IMR-90 (cell line): Measurements from ENCODE around the gene STK17A. TPM values are rescaled to one million over a fixed set of nuclear protein-coding genes. Genes with fewer than 3 reads are reported as not detected.

Experiments used
- ATAC-seq: fragments of 200-7000 bp; cut with Tn5 transposase; 2 replicates; pipeline ENCODE4 v1.9.1; 2020; ENCODE audit warnings: low read depth, mild to moderate bottlenecking, moderate library complexity
- BruUV-seq: library from RNA; stranded (reverse); fragments of 400-500 nt; replicated peaks from 2 replicates; lab custom pipeline; 2021; lab: Mats Ljungman, UMichigan
- CTCF ChIA-PET: fragments of 300-600 bp; formaldehyde crosslinking; extraction: SDS; loops from one replicate; lab custom pipeline; 2021; ENCODE audit warnings: antibody characterized with exemption; lab: Yijun Ruan, JAX
- POLR2A ChIA-PET: fragments of 300-600 bp; sonication (Branson Sonifier 250); formaldehyde crosslinking; loops from one replicate; lab custom pipeline; 2022; ENCODE audit warnings: antibody characterized with exemption; ENCODE audit not compliant: unreplicated experiment; lab: Charles Lee
- DNase-seq: peaks from one replicate; pipeline ENCODE4 v3.0.0; 2013
- H2AFZ ChIP-seq: replicated peaks from 2 replicates; pipeline ENCODE3; 2013; ENCODE audit warnings: low read length, mild to moderate bottlenecking; ENCODE audit not compliant: poor library complexity
- H2AK5ac ChIP-seq: 2 replicates; pipeline ENCODE4 v1.6.1; 2013; ENCODE audit warnings: low read depth, low read length, inconsistent platforms
- H2AK9ac ChIP-seq: replicated peaks from 2 replicates; pipeline ENCODE3; 2013; ENCODE audit warnings: mild to moderate bottlenecking, low read depth, low read length, moderate library complexity; ENCODE audit not compliant: poor library complexity
- H2BK120ac ChIP-seq: 2 replicates; pipeline ENCODE4 v1.6.1; 2013; ENCODE audit warnings: low read depth, low read length, inconsistent platforms
- H2BK15ac ChIP-seq: 3 replicates; pipeline ENCODE4 v1.6.1; 2013; ENCODE audit warnings: low read depth, low read length, inconsistent platforms
- H2BK20ac ChIP-seq: 2 replicates; pipeline ENCODE4 v1.6.1; 2013; ENCODE audit warnings: low read depth, mild to moderate bottlenecking, inconsistent platforms, low read length, moderate library complexity
- H2BK5ac ChIP-seq: 2 replicates; pipeline ENCODE4 v1.6.1; 2013; ENCODE audit warnings: mild to moderate bottlenecking, low read depth, low read length, inconsistent platforms; ENCODE audit not compliant: poor library complexity, severe bottlenecking
- H3K14ac ChIP-seq: replicated peaks from 2 replicates; pipeline ENCODE4 v1.6.1; 2013; ENCODE audit warnings: low read depth, low read length, inconsistent platforms
- H3K18ac ChIP-seq: 2 replicates; pipeline ENCODE4 v1.6.1; 2013; ENCODE audit warnings: low read depth, low read length, control low read depth
- H3K23ac ChIP-seq: 2 replicates; pipeline ENCODE4 v1.6.1; 2013; ENCODE audit warnings: low read depth, low read length, inconsistent platforms
- H3K27ac ChIP-seq: 2 replicates; pipeline ENCODE4 v1.5.1; 2013; ENCODE audit warnings: mild to moderate bottlenecking, control low read depth, low read length; ENCODE audit not compliant: insufficient read depth
- H3K27me3 ChIP-seq: 2 replicates; pipeline ENCODE4 v1.6.1; 2013; ENCODE audit warnings: low read length; ENCODE audit not compliant: control insufficient read depth, insufficient read depth
- H3K36me3 ChIP-seq: 2 replicates; pipeline ENCODE4 v1.6.1; 2013; ENCODE audit warnings: low read length, mixed read lengths; ENCODE audit not compliant: control insufficient read depth, insufficient read depth
- H3K4ac ChIP-seq: 2 replicates; pipeline ENCODE4 v1.6.1; 2013; ENCODE audit warnings: low read depth, low read length, inconsistent platforms
- H3K4me1 ChIP-seq: 2 replicates; pipeline ENCODE4 v1.6.1; 2013; ENCODE audit warnings: low read length, mixed read lengths; ENCODE audit not compliant: control insufficient read depth, insufficient read depth
- H3K4me2 ChIP-seq: 2 replicates; pipeline ENCODE4 v1.6.1; 2013; ENCODE audit warnings: low read depth, mild to moderate bottlenecking, control low read depth, low read length, moderate library complexity
- H3K4me3 ChIP-seq: 2 replicates; pipeline ENCODE4 v1.5.1; 2013; ENCODE audit warnings: low read depth, mild to moderate bottlenecking, control low read depth, low read length, moderate library complexity; ENCODE audit not compliant: insufficient read depth
- H3K56ac ChIP-seq: 2 replicates; pipeline ENCODE4 v1.6.1; 2013; ENCODE audit warnings: low read length, inconsistent platforms; ENCODE audit not compliant: insufficient read depth; ENCODE audit errors: extremely low read depth
- H3K79me1 ChIP-seq, 2 experiments: 2 replicates each; pipeline ENCODE4 v1.6.1; 2013; ENCODE audit warnings: low read length in 2 of 2, inconsistent platforms in 1 of 2, low read depth in 1 of 2
- H3K9ac ChIP-seq: 2 replicates; pipeline ENCODE4 v1.6.1; 2013; ENCODE audit warnings: low read depth, low read length, control low read depth
- H3K9me1 ChIP-seq: 2 replicates; pipeline ENCODE4 v1.6.1; 2013; ENCODE audit warnings: low read length, inconsistent platforms; ENCODE audit not compliant: insufficient read depth
- H3K9me3 ChIP-seq: 2 replicates; pipeline ENCODE4 v1.6.1; 2013; ENCODE audit warnings: low read length; ENCODE audit not compliant: control insufficient read depth, insufficient read depth
- H4K20me1 ChIP-seq: 2 replicates; pipeline ENCODE4 v1.6.1; 2013; ENCODE audit warnings: low read length, inconsistent platforms; ENCODE audit not compliant: insufficient read depth
- H4K5ac ChIP-seq: 2 replicates; pipeline ENCODE4 v1.6.1; 2013; ENCODE audit warnings: mild to moderate bottlenecking, low read depth, low read length, control low read depth
- H4K8ac ChIP-seq, 2 experiments: 2 replicates each; pipeline ENCODE4 v1.6.1; 2013; ENCODE audit warnings: low read depth in 2 of 2, low read length in 2 of 2, control low read depth in 1 of 2, inconsistent platforms in 1 of 2
- H4K91ac ChIP-seq: 2 replicates; pipeline ENCODE4 v1.6.1; 2013; ENCODE audit warnings: low read depth, low read length, inconsistent platforms; ENCODE audit not compliant: insufficient read depth
- BHLHE40 ChIP-seq: fragments of 150-350 bp; IDR thresholded peaks from 2 replicates; pipeline ENCODE4 v1.6.1; 2016; ENCODE audit warnings: mild to moderate bottlenecking, low read depth, low read length
- CEBPB ChIP-seq: IDR thresholded peaks from 2 replicates; pipeline ENCODE4 v1.6.1; 2012; ENCODE audit warnings: low read depth, low read length, improper control_type of control experiment
- FOS ChIP-seq: fragments of 150-350 bp; IDR thresholded peaks from 2 replicates; pipeline ENCODE4 v1.6.1; 2016; ENCODE audit warnings: low read depth, low read length
- MAZ ChIP-seq: IDR thresholded peaks from 2 replicates; pipeline ENCODE4 v1.6.1; 2012; ENCODE audit warnings: low read depth, mild to moderate bottlenecking, low read length, improper control_type of control experiment, moderate library complexity, borderline replicate concordance
- POLR2A ChIP-seq: IDR thresholded peaks from 2 replicates; pipeline ENCODE4 v1.6.1; 2012; ENCODE audit warnings: mild to moderate bottlenecking, low read depth, low read length
- RAD21 ChIP-seq: IDR thresholded peaks from 2 replicates; pipeline ENCODE4 v1.6.1; 2012; ENCODE audit warnings: low read length, improper control_type of control experiment
- RFX5 ChIP-seq: IDR thresholded peaks from 2 replicates; pipeline ENCODE4 v1.8.0; 2012; ENCODE audit warnings: low read depth, mild to moderate bottlenecking, low read length, moderate library complexity
- SMC3 ChIP-seq: fragments of 150-350 bp; IDR thresholded peaks from 2 replicates; pipeline ENCODE4 v1.6.1; 2016; ENCODE audit warnings: low read depth, mild to moderate bottlenecking, antibody characterized with exemption, low read length, moderate library complexity
- WGBS, 2 experiments: methylation state at CpG; one replicate each; pipeline versions ENCODE4 v1.1.5 to v1.1.7; 2013; ENCODE audit warnings: missing lambda C conversion rate in 2 of 2; ENCODE audit not compliant: insufficient read length in 1 of 2; ENCODE audit errors: extremely low coverage in 2 of 2; 5-methylcytosine and 5-hydroxymethylcytosine counted together
- dilution Hi-C: fragments of 300-500 bp; cut with HindIII; formaldehyde crosslinking; loops from one replicate; pipeline ENCODE4 v1.14.3; 2018; ENCODE audit warnings: low sequenced_read_pairs; ENCODE audit not compliant: unreplicated experiment
- in situ Hi-C: fragments of 300-500 bp; cut with MboI; formaldehyde crosslinking; loops from 3 replicates; pipeline ENCODE4 v1.14.3; 2019; ENCODE audit warnings: low sequenced_read_pairs, inconsistent platforms, mixed read lengths
- intact Hi-C: fragments of 100-400 bp; cut with micrococcal nuclease; formaldehyde crosslinking; loops from 2 replicates; pipeline ENCODE4 v1.10.0; 2022
- polyA plus RNA-seq, 3 experiments: library from polyadenylated mRNA; depleted of rRNA; stranded (reverse); fragments of >200 nt; gene quantifications; 2 replicates each; pipeline ENCODE4 v1.2.3, GENCODE V29; 2012; ENCODE audit warnings: low replicate concordance in 1 of 3
- total RNA-seq: library from RNA; depleted of rRNA; stranded (reverse); fragments of >200 nt; gene quantifications from 2 replicates; pipeline ENCODE4 v1.2.3, GENCODE V29; 2012

The STK17A gene
- total and polyA plus RNA-seq, 2 of the 4 experiments (the other 2 are of a cell fraction), result 40.5 to 50.5 TPM

GRCh38 chr7:43591558-43592180 lies 8.8 kb downstream of the STK17A start (continued):
- no peak for TF ChIP-seq RFX5

GRCh38 chr7:43592326-43592725 lies 9.4 kb downstream of the STK17A start:
- no peak overlapping the region for H3K4ac ChIP-seq
- ChIA-PET POLR2A (interaction anchor here (0.7 kb wide), 1 partner anchor 11 kb away, joined by 9 read pairs; no protein-coding TSS in a partner anchor), CTCF (interaction anchor here (1.2 kb wide), 1 partner anchor 9 kb away, joined by 10 read pairs; the partner anchor contains the start of gene STK17A)
- no peak overlapping the region for H3K14ac ChIP-seq
- no peak overlapping the region for H2AK9ac ChIP-seq
- no peak overlapping the region for H3K4me2 ChIP-seq
- no peak overlapping the region for H2BK15ac ChIP-seq
- H3K27ac ChIP-seq, result no peak overlapping the region
- no peak for TF ChIP-seq BHLHE40
- TF ChIP-seq MAZ, result no peak
- TF ChIP-seq FOS, result no peak
- TF ChIP-seq POLR2A, result no peak
- TF ChIP-seq SMC3, result no peak
- TF ChIP-seq RAD21, result no peak
- no peak for TF ChIP-seq CEBPB
- peaks cover 6% of the 10 kb centered on the region for H3K36me3 ChIP-seq
- DNase-seq, result no peak
- H3K56ac ChIP-seq, result no peak overlapping the region
- no peak overlapping the region for H4K91ac ChIP-seq
- peak overlapping the region; percentile 51 for H2BK5ac ChIP-seq
- BruUV-seq, result no TSS peak
- H3K79me1 ChIP-seq, result peaks cover 1 to 57% of the 10 kb centered on the region in 2 experiments; a peak in 2 of 4 replicates
- H3K9me3 ChIP-seq, result no peaks in the 10 kb centered on the region
- H3K4me3 ChIP-seq, result no peak overlapping the region
- H3K18ac ChIP-seq, result no peak overlapping the region
- no peak overlapping the region for H2BK120ac ChIP-seq
- H3K9me1 ChIP-seq, result peaks cover 20% of the 10 kb centered on the region
- no peak for ATAC-seq
- no peak overlapping the region for H2BK20ac ChIP-seq
- dilution Hi-C loops (no loop called here), in situ Hi-C loops (no loop called here), intact Hi-C loops (no loop called here)
- H4K8ac ChIP-seq, result no peak overlapping the region
- H2AK5ac ChIP-seq, result no peak overlapping the region
- no peaks in the 10 kb centered on the region for H3K27me3 ChIP-seq
- H4K5ac ChIP-seq, result no peak overlapping the region
- H4K20me1 ChIP-seq, result peaks cover 85% of the 10 kb centered on the region
- no peak overlapping the region for H3K9ac ChIP-seq
- H3K23ac ChIP-seq, result no peak overlapping the region
- H3K4me1 ChIP-seq, result peaks cover 12% of the 10 kb centered on the region
- H2AFZ ChIP-seq, result no peak overlapping the region
- no CpG with 5 or more reads among the region's 3 CpGs for WGBS, 2 experiments
